Measurements from ENCODE around the gene FAR1. TPM values are rescaled to one million over a fixed set of nuclear protein-coding genes. Genes with fewer than 3 reads are reported as not detected.

Gene FAR1
- total RNA-seq, 1 donor from 2014 or later, result 2.8 TPM

- peak; percentile 22 for ATAC-seq
Observed at GRCh38 chr11:13668957-13669521, 571 bp downstream of the FAR1 start.

GRCh38 chr11:13669544-13670488 lies 1.3 kb downstream of the FAR1 start:
- ATAC-seq, result no peak
- no peak for DNase-seq (ENCODE audit: low spot score)

More at GRCh38 chr11:13668957-13669521, 571 bp downstream of the FAR1 start:
- no peak for DNase-seq (ENCODE audit: low spot score)

- ATAC-seq, result no peak
- DNase-seq (ENCODE audit: low spot score), result no peak
Observed at GRCh38 chr11:13672576-13673210, 4.2 kb downstream of the FAR1 start.

GRCh38 chr11:13674799-13675509 lies 6.5 kb downstream of the FAR1 start:
- DNase-seq (ENCODE audit: low spot score), result no peak
- ATAC-seq, result no peak

GRCh38 chr11:13676576-13676975 lies 8.1 kb downstream of the FAR1 start:
- ATAC-seq (no peak), DNase-seq (ENCODE audit: low spot score) (no peak)

GRCh38 chr11:13679768-13680167 lies 11.3 kb downstream of the FAR1 start:
- ATAC-seq (no peak), DNase-seq (ENCODE audit: low spot score) (no peak)

GRCh38 chr11:13680501-13681264 lies 12.2 kb downstream of the FAR1 start:
- peak; percentile 28 for ATAC-seq
- no peak for DNase-seq (ENCODE audit: low spot score)

GRCh38 chr11:13681446-13681845 lies 13.0 kb downstream of the FAR1 start:
- ATAC-seq, result no peak
- no peak for DNase-seq (ENCODE audit: low spot score)

- no peak for ATAC-seq
- no peak for DNase-seq (ENCODE audit: low spot score)
Observed at GRCh38 chr11:13682212-13682611, 13.7 kb downstream of the FAR1 start.

- ATAC-seq, result no peak
- DNase-seq (ENCODE audit: low spot score), result no peak
Observed at GRCh38 chr11:13685461-13686108, 17.1 kb downstream of the FAR1 start.

- DNase-seq (ENCODE audit: low spot score) (no peak), ATAC-seq (no peak)
Observed at GRCh38 chr11:13686776-13687175, 18.3 kb downstream of the FAR1 start.

- no peak for DNase-seq (ENCODE audit: low spot score)
- ATAC-seq, result no peak
Observed at GRCh38 chr11:13687271-13687670, 18.8 kb downstream of the FAR1 start.

GRCh38 chr11:13691286-13691899 lies 22.9 kb downstream of the FAR1 start:
- DNase-seq (ENCODE audit: low spot score) (no peak), ATAC-seq (no peak)

- DNase-seq (ENCODE audit: low spot score), result no peak
- ATAC-seq, result no peak
Observed at GRCh38 chr11:13692172-13692571, 23.7 kb downstream of the FAR1 start.

GRCh38 chr11:13694115-13694514 lies 25.6 kb downstream of the FAR1 start:
- no peak for DNase-seq (ENCODE audit: low spot score)

GRCh38 chr11:13695886-13696285 lies 27.4 kb downstream of the FAR1 start:
- DNase-seq (ENCODE audit: low spot score) (no peak), ATAC-seq (no peak)

More at GRCh38 chr11:13694115-13694514, 25.6 kb downstream of the FAR1 start:
- ATAC-seq, result no peak

GRCh38 chr11:13697710-13698109 lies 29.2 kb downstream of the FAR1 start:
- ATAC-seq, result no peak

GRCh38 chr11:13698132-13698531 lies 29.7 kb downstream of the FAR1 start:
- no peak for DNase-seq (ENCODE audit: low spot score)
- ATAC-seq, result no peak

More at GRCh38 chr11:13697710-13698109, 29.2 kb downstream of the FAR1 start:
- DNase-seq (ENCODE audit: low spot score), result no peak

- ATAC-seq (no peak), DNase-seq (ENCODE audit: low spot score) (no peak)
Observed at GRCh38 chr11:13699041-13699440, 30.6 kb downstream of the FAR1 start.

All from left lobe of liver (tissue), 2 donors.